A549 (cell line): ENCODE measurements around the gene DLGAP1.

Source experiments
- BHLHE40 ChIP-seq: IDR thresholded peaks from 2 replicates; pipeline ENCODE4 v1.6.1; 2012; ENCODE audit warnings: low read depth, low read length, inconsistent platforms
- CTCF ChIP-seq: fragments of >200 bp; sonication (Bioruptor Twin); formaldehyde crosslinking; IDR thresholded peaks from 3 replicates; pipeline ENCODE4 v1.5.1; 2016
- GATA3 ChIP-seq: IDR thresholded peaks from 2 replicates; pipeline ENCODE4 v1.6.1; 2012; ENCODE audit warnings: borderline replicate concordance
- JUN ChIP-seq, 2 experiments: fragments of >200 bp; sonication (Bioruptor Twin); formaldehyde crosslinking; IDR thresholded peaks; 2 replicates in 1 of 2; 3 replicates in 1 of 2; pipeline ENCODE4 v1.6.1; 2016 to 2017
- KDM1A ChIP-seq: fragments of 200-600 bp; sonication (generic); IDR thresholded peaks from 2 replicates; pipeline ENCODE4 v1.6.1; 2016; ENCODE audit warnings: low read depth, mild to moderate bottlenecking
- POLR2A ChIP-seq: IDR thresholded peaks from 2 replicates; pipeline ENCODE4 v1.6.1; 2012; ENCODE audit warnings: mild to moderate bottlenecking, low read length
- POLR2AphosphoS2 ChIP-seq: conservative IDR thresholded peaks from 2 replicates; pipeline ENCODE4 v1.6.1; 2012; ENCODE audit warnings: low read length, improper control_type of control experiment, inconsistent platforms
- RCOR1 ChIP-seq: fragments of 150-350 bp; IDR thresholded peaks from 2 replicates; pipeline ENCODE4 v1.6.1; 2014; ENCODE audit warnings: antibody characterized with exemption, low read length, low read depth
- SREBF2 ChIP-seq: fragments of 450-650 bp; IDR thresholded peaks from 2 replicates; pipeline ENCODE4 v1.6.1; 2014; ENCODE audit warnings: mild to moderate bottlenecking, moderate library complexity
- TFCP2L1 ChIP-seq: fragments of 250-450 bp; sonication (Bioruptor Pico); IDR thresholded peaks from 2 replicates; pipeline ENCODE4 v1.5.0; 2021; ENCODE audit warnings: mild to moderate bottlenecking

GRCh38 chr18:3453540-3454364 is 1001.4 kb downstream of the DLGAP1 start:
- no peak; the same call in 1 of the 2 replicates for TF ChIP-seq POLR2AphosphoS2
- TF ChIP-seq POLR2A: no peak
- TF ChIP-seq CTCF: no peak
- no peak for TF ChIP-seq KDM1A
- TF ChIP-seq BHLHE40: no peak
- peak; percentile 38 for TF ChIP-seq GATA3
- no peak for TF ChIP-seq SREBF2
- TF ChIP-seq RCOR1: no peak
- TF ChIP-seq JUN (IDR thresholded peaks at IDR 0.05): peak; percentile 18 to 33; a peak in 3 of 5 replicates
- TF ChIP-seq TFCP2L1 (CRISPR knock-in tag): no peak
